K562 (cell line): ENCODE measurements around the gene EYA2. TPM values are rescaled to one million over a fixed set of nuclear protein-coding genes. Genes with fewer than 3 reads are reported as not detected.

Experiments used
- ATAC-seq: fragments of 200-7000 bp; cut with Tn5 transposase; 3 replicates; pipeline ENCODE4 v1.9.1; 2020; ENCODE audit warnings: moderate library complexity
- BruUV-seq: library from RNA; stranded (reverse); fragments of 400-500 nt; replicated peaks from 2 replicates; lab custom pipeline; 2021; lab: Mats Ljungman, UMichigan
- CTCF ChIA-PET: fragments of 300-600 bp; formaldehyde crosslinking; extraction: SDS; loops from one replicate; lab custom pipeline; 2021; ENCODE audit warnings: low intra/inter-chr PET ratio; lab: Yijun Ruan, JAX
- POLR2A ChIA-PET: fragments of 300-600, 350-650 bp; sonication (Branson Sonifier 250); formaldehyde crosslinking; extraction: SDS; loops from one replicate; lab custom pipeline; 2021; ENCODE audit warnings: antibody characterized with exemption, inconsistent platforms; lab: Yijun Ruan, JAX
- DNase-seq, 4 experiments: peaks; one replicate each; pipeline versions ENCODE4 v3.0.0 to v3.0.0-alpha.2; 2011 to 2018; ENCODE audit warnings: low spot score in 3 of 4, mixed read lengths in 3 of 4; ENCODE audit errors: extremely low read depth in 1 of 4
- FAIRE-seq: peaks from 2 replicates; lab custom pipeline; 2011; peaks lifted over from hg19 to GRCh38; lab: Jason Lieb, UNC
- H2AFZ ChIP-seq: 2 replicates; pipeline ENCODE4 v1.6.0; 2011; ENCODE audit warnings: low read depth, low read length, control low read depth, inconsistent platforms
- H3K27ac ChIP-seq: fragments of 200-600 bp; 3 replicates; pipeline ENCODE4 v1.8.0; 2011; ENCODE audit warnings: low read depth, mild to moderate bottlenecking, control low read depth, inconsistent platforms, low read length, moderate library complexity, mixed read lengths; ENCODE audit errors: extremely low read depth
- H3K27me3 ChIP-seq, 2 experiments: fragments of 300-600 bp in 1 of 2; 2 replicates in 1 of 2; 3 replicates in 1 of 2; pipeline versions ENCODE4 v1.6.0 to v1.8.0; 2011; ENCODE audit warnings: inconsistent platforms in 2 of 2, low read length in 2 of 2, mild to moderate bottlenecking in 1 of 2, mixed read lengths in 1 of 2, moderate library complexity in 1 of 2; ENCODE audit not compliant: control insufficient read depth in 2 of 2, insufficient read depth in 2 of 2
- H3K36me3 ChIP-seq: fragments of 300-600 bp; 3 replicates; pipeline ENCODE4 v1.8.0; 2011; ENCODE audit warnings: mild to moderate bottlenecking, low read length, inconsistent platforms; ENCODE audit not compliant: control insufficient read depth, insufficient read depth
- H3K4me1 ChIP-seq, 2 experiments: fragments of 200-600 bp in 1 of 2; replicated peaks in 1 of 2; 2 replicates in 1 of 2; 3 replicates in 1 of 2; pipeline versions ENCODE4 v1.5.1 to v1.8.0; 2011; ENCODE audit warnings: inconsistent platforms in 2 of 2, low read length in 2 of 2, mild to moderate bottlenecking in 1 of 2, mixed read lengths in 1 of 2, moderate library complexity in 1 of 2; ENCODE audit not compliant: control insufficient read depth in 2 of 2, insufficient read depth in 2 of 2
- H3K4me2 ChIP-seq: 2 replicates; pipeline ENCODE4 v1.6.1; 2011; ENCODE audit warnings: low read length, control low read depth, inconsistent platforms, mixed read lengths; ENCODE audit not compliant: insufficient read depth
- H3K4me3 ChIP-seq: fragments of 200-600 bp; sonication (generic), shearing (Covaris generic); 2 replicates; pipeline ENCODE4 v1.5.1; 2016; ENCODE audit warnings: control low read depth, inconsistent platforms
- H3K79me2 ChIP-seq: fragments of 200-600 bp; 3 replicates; pipeline ENCODE4 v1.8.0; 2011; ENCODE audit warnings: low read length, inconsistent platforms; ENCODE audit not compliant: control insufficient read depth, insufficient read depth
- H3K9ac ChIP-seq, 2 experiments: 2 replicates each; pipeline versions ENCODE4 v1.6.0 to v1.6.1; 2011; ENCODE audit warnings: low read depth in 2 of 2, low read length in 2 of 2, control low read depth in 1 of 2, inconsistent platforms in 1 of 2, mild to moderate bottlenecking in 1 of 2, mixed read lengths in 1 of 2; ENCODE audit not compliant: insufficient read depth in 1 of 2
- H3K9me1 ChIP-seq: one replicate; pipeline ENCODE4 v1.6.0; 2011; ENCODE audit warnings: inconsistent platforms, mild to moderate bottlenecking, low read length, moderate library complexity; ENCODE audit not compliant: control insufficient read depth, insufficient read depth
- H3K9me3 ChIP-seq: replicated peaks from 2 replicates; pipeline ENCODE4 v1.5.1; 2011; ENCODE audit warnings: low read depth, low read length, inconsistent platforms; ENCODE audit not compliant: control insufficient read depth, insufficient read depth
- H4K20me1 ChIP-seq: replicated peaks from 2 replicates; pipeline ENCODE4 v1.6.1; 2011; ENCODE audit warnings: low read length, inconsistent platforms, mixed read lengths; ENCODE audit not compliant: control insufficient read depth, insufficient read depth
- CTCF ChIP-seq, 3 experiments: IDR thresholded peaks in 2 of 3; conservative IDR thresholded peaks in 1 of 3; 2 replicates each; pipeline ENCODE4 v1.5.1; 2011 to 2012; ENCODE audit warnings: low read length in 3 of 3, mild to moderate bottlenecking in 3 of 3, control low read depth in 2 of 3, improper control_type of control experiment in 1 of 3, inconsistent platforms in 1 of 3, low read depth in 1 of 3, mixed read lengths in 1 of 3, moderate library complexity in 1 of 3; ENCODE audit not compliant: insufficient read depth in 2 of 3
- NR2F6 ChIP-seq: fragments of 450-650 bp; formaldehyde crosslinking; IDR thresholded peaks from 2 replicates; pipeline ENCODE4 v1.4.0; 2020; ENCODE audit warnings: mild to moderate bottlenecking
- PRMT5 ChIP-seq: sonication (generic); formaldehyde crosslinking; IDR thresholded peaks from 2 replicates; pipeline ENCODE4 v1.5.0; 2020; ENCODE audit warnings: missing genetic modification reagents
- RAD21 ChIP-seq, 2 experiments: fragments of 250-450 bp in 1 of 2; fragments of 450-650 bp in 1 of 2; sonication (Bioruptor Pico) in 1 of 2; formaldehyde crosslinking in 1 of 2; IDR thresholded peaks in 1 of 2; conservative IDR thresholded peaks in 1 of 2; 2 replicates each; pipeline versions ENCODE4 v1.4.0 to v1.8.0; 2020 to 2022; ENCODE audit warnings: mild to moderate bottlenecking in 2 of 2, moderate library complexity in 1 of 2
- RBM14 ChIP-seq: fragments of 200-400 bp; formaldehyde crosslinking; IDR thresholded peaks from 2 replicates; pipeline ENCODE4 v1.6.1; 2018; ENCODE audit warnings: low read depth, mild to moderate bottlenecking, low read length, moderate library complexity, borderline replicate concordance; ENCODE audit not compliant: insufficient read depth
- SMARCA5 ChIP-seq: fragments of 450-650 bp; IDR thresholded peaks from 2 replicates; pipeline ENCODE4 v1.6.1; 2016
- SP1 ChIP-seq: sonication (generic); formaldehyde crosslinking; IDR thresholded peaks from 2 replicates; pipeline ENCODE4 v1.8.1; 2022; ENCODE audit warnings: mild to moderate bottlenecking, missing genetic modification reagents
- TAF1 ChIP-seq: IDR thresholded peaks from 2 replicates; pipeline ENCODE4 v1.6.1; 2011; ENCODE audit warnings: mild to moderate bottlenecking, low read length, moderate library complexity; ENCODE audit not compliant: insufficient read depth, control insufficient read depth, severe bottlenecking; ENCODE audit errors: extremely low read depth
- TAF15 ChIP-seq: fragments of 200-400 bp; formaldehyde crosslinking; IDR thresholded peaks from 2 replicates; pipeline ENCODE4 v1.6.1; 2017; ENCODE audit warnings: mild to moderate bottlenecking, low read depth, low read length, moderate library complexity
- TBP ChIP-seq: optimal IDR thresholded peaks from 2 replicates; pipeline ENCODE3; 2011; ENCODE audit warnings: low read depth, low read length, improper control_type of control experiment
- TSC22D4 ChIP-seq: fragments of 450-650 bp; IDR thresholded peaks from 2 replicates; pipeline ENCODE4 v1.6.1; 2016; ENCODE audit warnings: missing genetic modification characterization, missing biosample characterization, control low read depth
- ZFX ChIP-seq: sonication (generic); formaldehyde crosslinking; IDR thresholded peaks from 2 replicates; pipeline ENCODE4 v1.8.0; 2022; ENCODE audit warnings: mild to moderate bottlenecking, missing genetic modification reagents, moderate library complexity
- ZNF174 ChIP-seq: fragments of 250-450 bp; sonication (Bioruptor Pico); IDR thresholded peaks from 2 replicates; pipeline ENCODE4 v1.4.0; 2020; ENCODE audit warnings: mild to moderate bottlenecking
- WGBS: fragments of 100-300 bp; shearing (Covaris generic); methylation state at CpG from one replicate; pipeline ENCODE4 v1.1.6; 2016; ENCODE audit warnings: low coverage, mixed read lengths; ENCODE audit not compliant: insufficient coverage; ENCODE audit errors: missing lambda C conversion rate; 5-methylcytosine and 5-hydroxymethylcytosine counted together
- in situ Hi-C: fragments of 300-500 bp; cut with MboI; formaldehyde crosslinking; loops from 4 replicates; pipeline ENCODE4 v1.15.0; 2018; ENCODE audit warnings: inconsistent platforms, mixed read lengths
- intact Hi-C: fragments of 100-400 bp; cut with micrococcal nuclease; formaldehyde crosslinking; loops from 2 replicates; pipeline ENCODE4 v1.14.2; 2022
- polyA plus RNA-seq, 8 experiments: library from polyadenylated mRNA; depleted of rRNA in 4 of 8; stranded (reverse) in 5 of 8; unstranded in 3 of 8; fragments of >200 nt; fragmentation: Nextera tagmentation in 2 of 8; fragmentation: Illumina TruSeq in 1 of 8; extraction: Ambion mirVana in 2 of 8; extraction: Trizol in 1 of 8; gene quantifications; 2 replicates each; pipeline versions ENCODE4 v1.2.1 to v1.2.3, GENCODE V29; 2011 to 2014; ENCODE audit warnings: inconsistent platforms in 1 of 8, missing spikeins in 1 of 8
- total RNA-seq, 7 experiments: library from RNA; depleted of rRNA in 6 of 7; stranded (reverse); fragments of >200 nt in 6 of 7; fragmentation: Illumina TruSeq in 2 of 7; extraction: Trizol in 2 of 7; gene quantifications; 2 replicates each; pipeline versions ENCODE4 v1.2.1 to v1.2.3, GENCODE V29; 2011 to 2021; ENCODE audit warnings: low replicate concordance in 1 of 7
- TF ChIP-seq, protein P1 (sequence below), 2 experiments: fragments of 450-650 bp; IDR thresholded peaks; 2 replicates each; pipeline ENCODE4 v1.6.1; 2016
- TF ChIP-seq, protein P2 (sequence below): fragments of 250-450 bp; sonication (Bioruptor Pico); IDR thresholded peaks from 2 replicates; pipeline ENCODE4 v1.9.0; 2021; ENCODE audit warnings: mild to moderate bottlenecking, inconsistent platforms

Gene EYA2
- total and polyA plus RNA-seq, 9 of the 15 experiments (the other 6 are each of a cell fraction or from before 2014, with no cell fraction given) = 0.03 TPM; not detected in 8

- Histone ChIP-seq H3K9me1 (no peaks in the 10 kb centered on the region), H3K4me1 (no peaks in the 10 kb centered on the region), H3K27me3 (peaks cover 0 to 16% of the 10 kb centered on the region in 2 experiments; a peak in 1 of 5 replicates), H3K9me3 (no peaks in the 10 kb centered on the region), H3K4me3 (no peak overlapping the region), H3K9ac (no peak overlapping the region), H4K20me1 (no peaks in the 10 kb centered on the region; the same call in 1 of the 2 replicates), H3K79me2 (no peaks in the 10 kb centered on the region), H2AFZ (no peak overlapping the region), H3K4me2 (no peak overlapping the region), H3K36me3 (no peaks in the 10 kb centered on the region), H3K27ac (no peak overlapping the region)
- CTCF ChIA-PET = no interaction called here
- POLR2A ChIA-PET = no interaction called here
- ATAC-seq (no peak), FAIRE-seq (no peak), DNase-seq (no peak)
- WGBS = 0% methylated on average over 8 of the region's 8 CpGs
- BruUV-seq = no TSS peak
- intact Hi-C loops = loop anchor here (5.0 kb wide), 1 partner anchor 246 kb away; no protein-coding TSS in a partner anchor
- in situ Hi-C loops = no loop called here
- TF ChIP-seq SMARCA5 (no peak), TAF1 (no peak), TBP (no peak), RBM14 (no peak), TSC22D4 (tag) (no peak), ZFX (CRISPR knock-in tag) (no peak), PRMT5 (CRISPR knock-in tag) (no peak), ZNF174 (CRISPR knock-in tag) (no peak), CTCF (IDR thresholded peaks at IDR 0.05 in 2 of 3, conservative IDR thresholded peaks at IDR 0.05 in 1 of 3; ENCODE audit: insufficient read depth in 2 of 3, low read depth in 1 of 3, low read length in 3 of 3) (peak; percentile 16 to 62 (median 36); a peak in 3 of 6 replicates), SP1 (CRISPR knock-in tag) (no peak), NR2F6 (CRISPR knock-in tag) (no peak), TAF15 (no peak), RAD21 (CRISPR knock-in tag; conservative IDR thresholded peaks at IDR 0.05 in 1 of 2, IDR thresholded peaks at IDR 0.05 in 1 of 2) (peak in 1 of 2 experiments; percentile 47; a peak in 1 of 4 replicates)
- TF ChIP-seq, protein P1, sequence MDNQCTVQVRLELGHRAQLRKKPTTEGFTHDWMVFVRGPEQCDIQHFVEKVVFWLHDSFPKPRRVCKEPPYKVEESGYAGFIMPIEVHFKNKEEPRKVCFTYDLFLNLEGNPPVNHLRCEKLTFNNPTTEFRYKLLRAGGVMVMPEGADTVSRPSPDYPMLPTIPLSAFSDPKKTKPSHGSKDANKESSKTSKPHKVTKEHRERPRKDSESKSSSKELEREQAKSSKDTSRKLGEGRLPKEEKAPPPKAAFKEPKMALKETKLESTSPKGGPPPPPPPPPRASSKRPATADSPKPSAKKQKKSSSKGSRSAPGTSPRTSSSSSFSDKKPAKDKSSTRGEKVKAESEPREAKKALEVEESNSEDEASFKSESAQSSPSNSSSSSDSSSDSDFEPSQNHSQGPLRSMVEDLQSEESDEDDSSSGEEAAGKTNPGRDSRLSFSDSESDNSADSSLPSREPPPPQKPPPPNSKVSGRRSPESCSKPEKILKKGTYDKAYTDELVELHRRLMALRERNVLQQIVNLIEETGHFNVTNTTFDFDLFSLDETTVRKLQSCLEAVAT (IDR thresholded peaks at IDR 0.05) = no peak
- TF ChIP-seq, protein P2, sequence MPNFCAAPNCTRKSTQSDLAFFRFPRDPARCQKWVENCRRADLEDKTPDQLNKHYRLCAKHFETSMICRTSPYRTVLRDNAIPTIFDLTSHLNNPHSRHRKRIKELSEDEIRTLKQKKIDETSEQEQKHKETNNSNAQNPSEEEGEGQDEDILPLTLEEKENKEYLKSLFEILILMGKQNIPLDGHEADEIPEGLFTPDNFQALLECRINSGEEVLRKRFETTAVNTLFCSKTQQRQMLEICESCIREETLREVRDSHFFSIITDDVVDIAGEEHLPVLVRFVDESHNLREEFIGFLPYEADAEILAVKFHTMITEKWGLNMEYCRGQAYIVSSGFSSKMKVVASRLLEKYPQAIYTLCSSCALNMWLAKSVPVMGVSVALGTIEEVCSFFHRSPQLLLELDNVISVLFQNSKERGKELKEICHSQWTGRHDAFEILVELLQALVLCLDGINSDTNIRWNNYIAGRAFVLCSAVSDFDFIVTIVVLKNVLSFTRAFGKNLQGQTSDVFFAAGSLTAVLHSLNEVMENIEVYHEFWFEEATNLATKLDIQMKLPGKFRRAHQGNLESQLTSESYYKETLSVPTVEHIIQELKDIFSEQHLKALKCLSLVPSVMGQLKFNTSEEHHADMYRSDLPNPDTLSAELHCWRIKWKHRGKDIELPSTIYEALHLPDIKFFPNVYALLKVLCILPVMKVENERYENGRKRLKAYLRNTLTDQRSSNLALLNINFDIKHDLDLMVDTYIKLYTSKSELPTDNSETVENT (CRISPR knock-in tag) = no peak
Observed at GRCh38 chr20:47013606-47014005, 119.0 kb downstream of the EYA2 start.
